Renal pelvis (tissue), 12 donors: Measurements from ENCODE around the gene GOSR2. TPM values are rescaled to one million over a fixed set of nuclear protein-coding genes. Genes with fewer than 3 reads are reported as not detected.
A peak's percentile ranks its signal among the peaks of the same experiment; 100 is the strongest.

ENCODE experiments used
- DNase-seq: peaks from one replicate; pipeline ENCODE4 v3.0.0-alpha.2; 2013
- long read RNA-seq, 16 experiments: transcript quantifications; one replicate each; lab custom pipeline, GENCODE V29; 2026
- polyA plus RNA-seq, 3 donors: library from polyadenylated mRNA; unstranded; fragments of 120-200 nt; gene quantifications; one replicate each; pipeline ENCODE4 v1.2.1, GENCODE V29; 2013; ENCODE audit not compliant: insufficient read length in 3 of 3

Gene GOSR2
- 10 to 100 TPM; 56.4 to 66.3 (median 56.6) TPM for polyA plus RNA-seq
- long read RNA-seq, donor 1, transcript GOSR2-232 (6 exons, 3,964 nt) = major isoform, 11 of 22 reads
- long read RNA-seq, donor 1, partial matches to known transcripts = 0 of 22 reads
- long read RNA-seq, donor 1, other reads (novel, unspliced or antisense) = 0 of 22 reads
- long read RNA-seq, donor 2, transcript GOSR2-232 (6 exons, 3,964 nt) = major isoform, 28 of 52 reads
- long read RNA-seq, donor 2, partial matches to known transcripts = 13 of 52 reads
- long read RNA-seq, donor 2, other reads (novel, unspliced or antisense) = 0 of 52 reads
- long read RNA-seq, donor 3, transcript GOSR2-232 (6 exons, 3,964 nt) = major isoform, 19 of 41 reads
- long read RNA-seq, donor 3, partial matches to known transcripts = 12 of 41 reads
- long read RNA-seq, donor 3, other reads (novel, unspliced or antisense) = 0 of 41 reads
- long read RNA-seq, donor 4, transcript GOSR2-232 (6 exons, 3,964 nt) = major isoform, 11 of 23 reads
- long read RNA-seq, donor 4, partial matches to known transcripts = 0 of 23 reads
- long read RNA-seq, donor 4, other reads (novel, unspliced or antisense) = 0 of 23 reads
- long read RNA-seq, donor 5, transcript GOSR2-232 (6 exons, 3,964 nt) = major isoform, 6 of 11 reads
- long read RNA-seq, donor 5, partial matches to known transcripts = 0 of 11 reads
- long read RNA-seq, donor 5, other reads (novel, unspliced or antisense) = 0 of 11 reads
- long read RNA-seq, donor 6, transcript GOSR2-232 (6 exons, 3,964 nt) = major isoform, 11 of 24 reads
- long read RNA-seq, donor 6, partial matches to known transcripts = 0 of 24 reads
- long read RNA-seq, donor 6, other reads (novel, unspliced or antisense) = 0 of 24 reads
- long read RNA-seq, donor 7, transcript GOSR2-232 (6 exons, 3,964 nt) = major isoform, 12 of 24 reads
- long read RNA-seq, donor 7, partial matches to known transcripts = 0 of 24 reads
- long read RNA-seq, donor 7, other reads (novel, unspliced or antisense) = 0 of 24 reads
- long read RNA-seq, donor 8, transcript GOSR2-232 (6 exons, 3,964 nt) = major isoform, 6 of 11 reads
- long read RNA-seq, donor 8, partial matches to known transcripts = 0 of 11 reads
- long read RNA-seq, donor 8, other reads (novel, unspliced or antisense) = 0 of 11 reads
- long read RNA-seq, donor 9, transcript GOSR2-232 (6 exons, 3,964 nt) = major isoform, 22 of 51 reads
- long read RNA-seq, donor 9, partial matches to known transcripts = 16 of 51 reads
- long read RNA-seq, donor 9, other reads (novel, unspliced or antisense) = 0 of 51 reads
- long read RNA-seq, donor 10, transcript GOSR2-232 (6 exons, 3,964 nt) = major isoform, 13 of 22 reads
- long read RNA-seq, donor 10, partial matches to known transcripts = 0 of 22 reads
- long read RNA-seq, donor 10, other reads (novel, unspliced or antisense) = 0 of 22 reads
- long read RNA-seq, donor 11, transcript GOSR2-232 (6 exons, 3,964 nt) = major isoform, 15 of 22 reads
- long read RNA-seq, donor 11, partial matches to known transcripts = 0 of 22 reads
- long read RNA-seq, donor 11, other reads (novel, unspliced or antisense) = 0 of 22 reads
- long read RNA-seq, donor 12, transcript GOSR2-232 (6 exons, 3,964 nt) = major isoform, 19 of 31 reads
- long read RNA-seq, donor 12, partial matches to known transcripts = 0 of 31 reads
- long read RNA-seq, donor 12, other reads (novel, unspliced or antisense) = 0 of 31 reads
- long read RNA-seq, donor 13, transcript GOSR2-232 (6 exons, 3,964 nt) = major isoform, 6 of 23 reads
- long read RNA-seq, donor 13, partial matches to known transcripts = 8 of 23 reads
- long read RNA-seq, donor 13, other reads (novel, unspliced or antisense) = 0 of 23 reads
- long read RNA-seq, donor 14 = 0 reads
- long read RNA-seq, donor 15 = 0 reads
- long read RNA-seq, donor 16, transcript GOSR2-232 (6 exons, 3,964 nt) = major isoform, 21 of 37 reads
- long read RNA-seq, donor 16, partial matches to known transcripts = 5 of 37 reads
- long read RNA-seq, donor 16, other reads (novel, unspliced or antisense) = 0 of 37 reads

DNA sequence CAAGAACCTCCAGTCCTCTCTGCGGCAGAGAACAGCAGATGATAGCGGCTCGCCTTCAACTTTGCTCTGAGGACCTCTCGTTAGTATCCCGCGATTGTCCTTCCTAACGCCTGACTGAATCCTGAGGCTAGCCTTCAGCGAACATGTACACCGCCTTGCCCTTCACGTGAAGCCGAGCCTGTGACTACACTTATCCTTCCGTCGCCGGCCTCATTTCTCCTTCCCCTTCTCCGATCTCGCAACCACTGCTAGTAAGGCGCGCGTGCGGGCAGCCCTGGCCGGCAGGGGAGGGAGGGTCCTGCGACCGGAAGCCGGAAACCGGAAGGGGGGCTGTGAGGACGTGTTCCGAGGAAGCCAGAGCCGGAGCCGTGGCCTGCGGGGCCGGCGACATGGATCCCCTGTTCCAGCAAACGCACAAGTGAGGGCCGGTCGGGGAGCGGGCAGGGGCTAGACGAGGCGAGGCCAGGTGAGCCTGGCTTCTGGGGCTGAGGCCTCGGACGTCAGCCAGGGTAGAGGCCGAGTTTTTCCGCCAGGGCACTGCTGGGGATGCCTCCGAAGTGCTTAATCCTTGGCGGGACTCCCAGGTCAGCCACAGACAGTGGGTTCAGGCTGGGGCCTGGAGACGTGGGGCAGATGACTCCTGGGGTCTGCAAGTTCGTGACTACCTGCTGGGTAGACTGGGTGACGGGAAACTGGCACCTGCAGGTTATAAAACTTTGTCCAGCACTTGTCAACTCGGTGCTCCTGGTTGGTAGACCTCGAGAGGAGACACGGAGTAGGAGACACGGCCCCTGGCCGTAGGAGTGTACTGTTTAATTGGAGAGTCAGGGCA lies at the start of gene GOSR2:
GOSR2 (plus strand) TSS at position 357 of the 832 bp plus-strand sequence; CDS start at position 390, 33 bp downstream.
- DNase-seq = peak; percentile 90

DNA sequence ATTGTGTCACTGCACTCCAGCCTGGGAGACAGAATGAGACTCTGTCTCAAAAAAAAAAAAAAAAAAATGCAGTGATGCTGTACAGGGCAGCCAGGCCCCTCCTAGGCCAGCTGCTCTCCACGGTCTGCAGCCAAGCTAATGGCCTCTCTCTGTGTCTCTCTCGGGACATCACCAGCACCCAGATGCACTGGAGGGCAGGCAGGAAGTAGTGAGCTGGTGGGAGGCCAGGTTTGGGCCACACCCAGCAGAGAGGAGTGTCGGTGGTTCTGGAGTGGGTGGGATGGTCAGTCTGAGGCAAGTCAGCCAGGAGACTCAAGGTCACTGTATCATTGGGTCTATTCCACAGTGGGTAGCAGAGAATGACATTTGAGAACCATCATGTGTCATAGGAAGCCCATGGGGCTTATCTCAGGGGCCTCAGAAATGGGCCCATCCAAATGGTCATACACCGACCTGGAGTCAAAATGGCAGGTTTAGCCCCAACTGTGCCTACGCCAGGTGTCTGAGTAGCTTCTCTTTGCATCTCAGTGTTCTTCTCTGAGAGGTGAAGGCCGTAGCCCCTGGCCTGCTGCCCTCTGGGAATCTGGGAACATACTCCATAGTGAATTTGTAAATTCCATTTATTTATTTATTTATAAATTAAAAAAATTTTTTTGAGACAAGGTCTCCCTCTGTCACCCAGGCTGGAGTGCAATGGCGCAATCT lies 48.9 kb upstream of the GOSR2 start:
- DNase-seq = no peak

DNA sequence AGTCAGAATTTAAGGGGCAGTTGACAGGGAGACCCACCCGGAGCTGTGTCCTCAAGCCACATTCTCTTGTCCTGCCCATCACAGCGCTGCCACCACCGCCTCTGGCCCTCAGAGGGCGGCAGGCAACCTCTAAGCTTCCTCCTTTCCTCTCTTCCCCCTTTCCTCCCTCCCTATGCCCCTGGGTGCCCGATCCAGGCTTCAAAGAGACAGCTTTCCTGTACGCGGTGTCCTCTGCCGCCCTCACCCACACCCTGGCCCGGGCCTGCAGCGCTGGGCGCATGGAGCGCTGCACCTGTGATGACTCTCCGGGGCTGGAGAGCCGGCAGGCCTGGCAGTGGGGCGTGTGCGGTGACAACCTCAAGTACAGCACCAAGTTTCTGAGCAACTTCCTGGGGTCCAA lies 48.1 kb upstream of the GOSR2 start:
- DNase-seq = no peak

DNA sequence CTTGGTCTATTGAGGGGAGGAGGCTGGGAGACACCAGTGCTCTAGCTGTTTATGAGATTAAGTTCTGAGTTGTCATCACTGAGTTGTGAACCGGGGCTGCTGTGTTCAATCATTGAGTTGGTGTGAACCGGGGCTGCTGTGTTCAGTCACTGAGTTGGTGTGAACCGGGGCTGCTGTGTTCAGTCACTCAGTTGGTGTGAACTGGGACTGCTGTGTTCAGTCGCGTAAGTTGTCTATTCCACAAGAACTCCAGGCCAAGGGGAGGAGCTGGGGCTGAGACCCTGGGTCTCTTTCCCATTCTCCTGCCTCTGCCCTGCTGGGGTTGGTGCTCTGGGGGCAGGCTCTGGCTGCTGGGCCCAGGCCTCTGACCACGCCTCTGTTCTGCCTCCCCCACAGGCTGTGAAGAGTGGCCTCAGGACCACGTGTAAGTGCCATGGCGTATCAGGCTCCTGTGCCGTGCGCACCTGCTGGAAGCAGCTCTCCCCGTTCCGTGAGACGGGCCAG lies 47.1 kb upstream of the GOSR2 start:
- no peak for DNase-seq

DNA sequence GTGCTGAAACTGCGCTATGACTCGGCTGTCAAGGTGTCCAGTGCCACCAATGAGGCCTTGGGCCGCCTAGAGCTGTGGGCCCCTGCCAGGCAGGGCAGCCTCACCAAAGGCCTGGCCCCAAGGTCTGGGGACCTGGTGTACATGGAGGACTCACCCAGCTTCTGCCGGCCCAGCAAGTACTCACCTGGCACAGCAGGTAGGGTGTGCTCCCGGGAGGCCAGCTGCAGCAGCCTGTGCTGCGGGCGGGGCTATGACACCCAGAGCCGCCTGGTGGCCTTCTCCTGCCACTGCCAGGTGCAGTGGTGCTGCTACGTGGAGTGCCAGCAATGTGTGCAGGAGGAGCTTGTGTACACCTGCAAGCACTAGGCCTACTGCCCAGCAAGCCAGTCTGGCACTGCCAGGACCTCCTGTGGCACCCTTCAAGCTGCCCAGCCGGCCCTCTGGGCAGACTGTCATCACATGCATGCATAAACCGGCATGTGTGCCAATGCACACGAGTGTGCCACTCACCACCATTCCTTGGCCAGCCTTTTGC lies 46.5 kb upstream of the GOSR2 start:
- no peak for DNase-seq

DNA sequence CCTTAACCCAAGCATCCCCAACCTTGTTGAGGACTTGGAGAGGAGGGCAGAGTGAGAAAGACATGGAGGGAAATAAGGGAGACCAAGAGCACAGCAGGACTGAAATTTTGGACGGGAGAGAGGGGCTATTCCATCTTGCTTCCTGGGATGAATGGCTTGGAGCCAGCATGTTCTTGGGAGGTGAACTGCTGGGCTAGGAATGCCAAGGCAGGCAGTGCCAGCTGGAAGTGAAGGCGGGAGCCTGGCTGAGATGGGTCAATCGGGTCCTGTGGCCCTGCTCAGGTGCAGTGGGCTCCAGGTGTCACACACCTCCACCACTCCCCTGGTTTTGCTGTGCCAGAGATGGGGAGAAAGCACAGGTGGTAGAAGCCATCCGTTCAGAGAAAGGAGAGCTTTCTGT lies 46.0 kb upstream of the GOSR2 start:
- no peak for DNase-seq

DNA sequence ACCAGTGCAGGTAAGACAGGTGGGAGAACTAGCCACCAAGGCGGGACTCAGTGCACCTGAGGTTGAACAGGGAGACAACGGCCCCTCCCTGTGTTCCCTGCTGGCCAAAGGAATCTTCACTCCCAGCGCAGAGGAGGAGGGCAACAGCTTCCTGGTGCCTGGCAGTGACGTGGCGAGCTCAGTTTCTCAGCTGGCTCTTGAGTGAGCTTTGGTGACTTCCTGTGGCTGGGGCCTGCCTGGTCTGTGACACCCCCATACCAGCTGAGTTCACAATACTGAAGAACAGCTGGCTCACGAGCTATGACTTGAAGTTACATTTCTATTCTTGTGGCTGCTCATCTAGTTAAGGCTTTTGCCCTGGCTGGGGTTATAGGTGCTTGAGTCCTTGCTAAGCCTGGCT lies 45.5 kb upstream of the GOSR2 start:
- no peak for DNase-seq

DNA sequence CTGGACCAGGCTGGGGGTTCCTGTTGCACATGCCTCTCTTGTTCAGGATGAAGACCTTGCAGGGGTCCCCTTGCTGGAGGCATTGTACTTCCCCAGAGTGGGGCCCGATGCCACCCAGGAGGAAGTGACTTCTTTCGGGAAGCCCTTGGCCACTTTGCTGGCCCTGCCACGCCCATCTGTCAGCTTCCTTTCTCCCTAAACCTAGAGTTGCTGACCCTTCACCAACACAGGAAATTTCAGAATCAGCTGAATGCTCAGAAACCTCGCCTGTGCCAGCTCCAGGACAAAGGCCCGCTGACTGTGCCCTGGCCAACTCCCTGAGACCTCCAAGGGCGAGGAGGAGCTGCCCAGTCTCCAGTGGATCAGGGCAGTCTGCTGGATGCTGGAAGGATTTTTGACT lies 44.9 kb upstream of the GOSR2 start:
- no peak for DNase-seq

DNA sequence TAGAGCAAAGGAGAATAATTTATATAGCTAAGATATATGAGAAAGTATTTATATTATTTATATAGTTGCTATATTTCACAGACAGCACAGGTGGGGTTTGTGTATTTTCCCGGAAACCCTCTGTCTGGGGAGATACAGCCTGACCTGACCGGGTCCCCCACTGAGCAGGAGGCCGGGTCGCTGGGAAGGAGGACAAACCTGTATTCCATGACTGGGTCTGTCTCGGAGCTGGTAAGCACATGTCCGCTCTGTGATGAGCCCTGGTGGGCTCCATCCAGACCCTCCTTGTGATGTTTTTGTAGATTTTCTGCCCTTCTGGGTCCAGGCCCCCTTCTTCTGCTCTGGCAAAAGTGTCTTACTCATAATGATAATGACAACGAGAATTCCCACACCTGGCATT lies 43.9 kb upstream of the GOSR2 start:
- DNase-seq = no peak

DNA sequence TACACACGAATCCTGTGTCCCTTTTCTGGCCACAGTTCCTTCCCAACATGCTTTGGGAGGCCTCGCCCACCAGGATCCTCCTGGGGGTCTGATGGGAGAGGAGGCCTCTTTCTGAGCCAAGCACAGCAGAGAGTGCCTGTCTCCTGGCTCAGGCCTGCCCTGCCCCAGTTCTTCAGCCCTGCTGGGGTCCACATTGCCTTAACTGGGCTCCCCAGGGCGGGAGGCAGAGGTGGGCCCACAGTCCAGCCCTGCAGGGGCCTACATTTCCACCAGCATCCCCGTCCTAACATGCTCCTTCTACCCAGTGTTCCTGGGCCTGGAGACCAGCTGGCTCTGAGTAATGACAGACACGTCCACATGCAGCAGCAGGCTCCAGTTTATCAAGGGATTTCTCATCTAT lies 41.9 kb upstream of the GOSR2 start:
- no peak for DNase-seq

DNA sequence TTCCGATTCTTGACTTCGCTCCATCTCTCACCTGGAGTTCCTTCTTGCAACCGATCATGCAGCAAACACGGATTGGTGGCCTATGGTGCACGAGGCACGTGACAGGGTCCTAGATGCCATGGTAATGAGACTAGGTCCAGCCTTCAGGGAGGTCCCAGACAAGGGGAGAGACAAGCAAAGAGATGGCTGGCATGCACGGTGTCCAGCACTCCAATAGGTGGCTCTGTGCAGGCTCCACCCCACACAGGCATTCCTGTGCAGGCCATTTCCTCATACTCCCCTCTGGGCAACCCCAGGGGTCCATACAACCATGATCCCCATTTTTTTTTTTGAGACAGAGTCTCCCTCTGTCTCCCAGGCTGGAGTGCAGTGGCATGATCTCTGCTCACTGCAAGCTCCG lies 40.3 kb upstream of the GOSR2 start:
- no peak for DNase-seq

DNA sequence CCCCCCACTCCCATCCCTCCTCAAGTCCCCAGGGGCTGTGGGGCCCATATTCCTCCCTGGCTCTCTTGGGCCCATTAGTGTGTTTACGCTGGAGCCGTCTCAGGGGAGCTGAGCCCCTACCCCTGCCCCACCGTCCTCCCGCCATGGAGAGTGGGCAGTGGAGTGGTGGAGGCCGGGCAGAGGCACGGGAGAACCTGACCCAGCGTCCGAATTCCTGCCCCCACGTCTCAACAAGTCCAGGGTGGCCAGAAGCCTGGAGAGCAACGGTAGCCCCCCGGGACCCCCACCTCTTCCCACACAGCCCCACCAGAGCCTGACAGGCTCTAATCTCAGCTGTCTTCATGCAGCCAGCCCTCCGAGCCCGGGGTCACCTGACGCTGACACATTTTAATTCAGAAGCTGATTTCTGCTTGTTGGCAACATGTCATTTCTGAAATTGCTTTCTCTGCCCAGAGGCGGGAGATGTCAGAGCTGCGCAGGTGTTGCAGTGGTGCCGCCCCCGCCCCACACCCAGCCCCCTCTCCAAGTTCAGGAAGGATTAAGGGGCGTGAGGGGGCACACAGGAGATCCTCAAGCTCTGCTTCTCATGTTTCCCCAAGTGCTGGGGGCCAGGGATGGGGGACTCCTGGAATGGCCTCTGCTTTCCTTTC lies 39.0 kb upstream of the GOSR2 start:
- DNase-seq = no peak

DNA sequence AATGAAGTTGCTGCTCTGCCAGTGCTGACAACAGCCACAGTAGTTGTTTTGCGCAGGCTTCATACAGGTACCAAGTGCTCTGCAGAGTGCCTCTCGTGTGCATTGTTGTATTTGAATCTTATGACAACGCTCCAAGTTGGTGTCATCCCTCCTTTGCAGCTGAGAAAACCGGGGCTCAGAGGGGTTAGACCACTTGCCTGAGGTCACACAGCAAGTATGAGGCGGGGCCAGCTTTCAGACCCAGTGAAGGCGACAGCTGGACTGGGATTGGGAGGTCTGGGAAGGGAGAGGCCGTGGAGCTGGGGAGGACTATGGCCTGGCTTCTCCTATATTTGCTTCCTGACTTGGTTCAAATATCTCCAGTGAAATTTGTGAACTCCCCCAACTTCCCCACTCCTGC lies 38.4 kb upstream of the GOSR2 start:
- DNase-seq = no peak

DNA sequence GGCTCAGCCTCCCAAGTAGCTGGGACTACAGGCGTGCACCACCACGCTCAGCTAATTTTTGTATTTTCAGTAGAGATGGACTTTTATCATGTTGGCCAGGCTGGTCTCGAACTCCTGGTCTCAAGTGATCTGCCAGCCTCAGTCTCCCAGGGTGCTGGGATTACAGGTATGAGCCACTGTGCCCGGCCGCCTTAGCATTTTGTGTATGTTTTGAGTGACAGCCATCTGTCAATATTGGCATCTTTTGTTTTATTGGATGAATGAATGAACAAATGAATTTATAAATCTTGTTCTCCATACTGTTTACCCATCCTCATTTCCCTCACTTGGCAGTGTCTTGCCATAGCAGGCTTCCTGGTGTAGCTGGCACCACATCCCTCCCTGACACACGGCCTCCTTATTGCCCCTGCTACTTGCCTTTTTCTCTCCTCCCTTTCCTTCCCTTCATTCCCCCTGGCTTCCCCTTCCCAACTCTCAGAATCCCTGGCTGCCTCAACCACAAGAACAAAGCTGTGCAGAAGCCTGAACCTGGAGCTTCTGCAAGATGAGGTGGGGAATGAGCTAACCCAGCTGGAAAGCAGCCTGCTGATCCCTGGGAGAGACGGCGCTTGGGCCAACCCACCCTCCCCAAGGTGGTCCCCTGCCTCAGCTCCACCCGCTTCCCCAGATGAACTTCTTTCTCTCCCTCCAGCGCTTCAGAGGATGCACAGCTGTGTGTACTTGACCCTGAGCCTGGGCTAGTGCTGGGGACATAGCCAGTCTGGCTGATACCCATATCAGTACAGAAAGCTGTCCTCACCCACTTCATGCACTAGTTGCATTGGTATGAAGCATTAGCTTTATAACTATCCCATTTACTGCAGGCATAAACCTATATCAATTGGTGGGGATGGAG lies 37.3 kb upstream of the GOSR2 start:
- DNase-seq = no peak

DNA sequence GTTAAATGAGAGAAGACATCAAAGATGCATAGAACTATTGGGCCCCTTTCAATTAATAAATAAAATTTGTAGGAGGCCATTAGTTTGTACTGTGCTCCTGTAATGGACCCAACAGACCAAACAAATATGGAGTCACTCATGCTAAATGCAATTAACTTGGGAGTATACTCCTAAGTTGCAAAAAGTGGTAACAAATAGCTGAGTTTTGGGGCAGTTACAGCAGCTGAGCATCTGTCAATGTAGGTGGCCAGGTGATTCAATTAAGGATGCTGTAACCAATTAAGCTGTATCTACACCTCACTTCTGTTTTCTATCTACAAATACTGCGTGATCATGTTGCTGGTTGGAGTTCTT lies 36.7 kb upstream of the GOSR2 start:
- DNase-seq = no peak

DNA sequence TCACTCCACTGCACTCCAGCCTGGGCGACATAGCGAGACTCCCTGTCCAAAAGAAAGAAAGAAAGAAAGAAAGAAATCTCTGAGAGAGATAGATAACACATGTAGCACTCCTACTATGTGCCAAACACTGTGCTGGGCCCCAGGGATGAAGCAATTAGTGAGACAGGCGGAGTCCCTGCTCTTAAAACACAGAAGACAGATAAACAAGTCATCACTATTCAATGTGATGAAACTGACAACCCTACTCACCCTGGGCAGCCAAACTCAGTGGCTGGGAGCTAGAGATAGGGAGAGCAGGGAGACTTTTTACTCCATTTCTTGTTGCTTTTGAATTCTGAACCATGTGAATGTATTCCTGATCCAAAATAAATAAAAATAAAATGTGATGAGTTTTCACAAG lies 35.2 kb upstream of the GOSR2 start:
- no peak for DNase-seq

DNA sequence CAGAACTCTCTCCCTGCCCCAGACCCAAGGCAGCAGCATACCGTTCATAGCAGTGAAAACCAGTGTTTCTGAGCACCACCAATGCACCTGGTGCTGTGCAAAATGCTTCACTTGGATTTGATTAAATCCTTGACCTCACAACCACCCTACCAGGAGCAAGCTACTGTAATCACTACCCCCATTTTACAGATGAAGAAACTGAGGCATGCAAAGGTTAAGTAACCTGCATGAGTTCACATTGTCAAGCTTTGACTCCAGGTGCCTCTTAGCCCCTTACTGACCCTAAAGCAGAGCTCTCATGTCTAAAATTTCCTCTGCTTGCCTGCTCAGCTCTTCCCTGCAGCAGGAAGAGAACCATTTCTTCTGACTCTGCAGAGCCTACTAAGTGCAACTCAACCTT lies 34.2 kb upstream of the GOSR2 start:
- DNase-seq = no peak
